Astrocyte of the cerebellum (primary cell): ENCODE measurements around the gene PRKCA.
"Not testable (repeated sequence)": the region's sequence is repeated elsewhere in the genome, so short reads cannot be mapped to it uniquely, and the experiment has no call there.

Experiments
- DNase-seq: peaks from one replicate; pipeline ENCODE4 v3.0.0-alpha.2; 2011; ENCODE audit warnings: low read depth
- H3K4me3 ChIP-seq: 2 replicates; pipeline ENCODE4 v1.5.1; 2011; ENCODE audit warnings: mild to moderate bottlenecking, low read depth, low read length, moderate library complexity
- CTCF ChIP-seq: IDR thresholded peaks from 2 replicates; pipeline ENCODE4 v1.5.1; 2012; ENCODE audit warnings: low read length, low read depth, moderate library complexity, mild to moderate bottlenecking; ENCODE audit errors: missing control alignments
- in situ Hi-C: cut with HindIII; loops from 2 replicates; pipeline ENCODE4 v1.10.0; 2017; ENCODE audit warnings: low sequenced_read_pairs

PRKCA gene

DNA sequence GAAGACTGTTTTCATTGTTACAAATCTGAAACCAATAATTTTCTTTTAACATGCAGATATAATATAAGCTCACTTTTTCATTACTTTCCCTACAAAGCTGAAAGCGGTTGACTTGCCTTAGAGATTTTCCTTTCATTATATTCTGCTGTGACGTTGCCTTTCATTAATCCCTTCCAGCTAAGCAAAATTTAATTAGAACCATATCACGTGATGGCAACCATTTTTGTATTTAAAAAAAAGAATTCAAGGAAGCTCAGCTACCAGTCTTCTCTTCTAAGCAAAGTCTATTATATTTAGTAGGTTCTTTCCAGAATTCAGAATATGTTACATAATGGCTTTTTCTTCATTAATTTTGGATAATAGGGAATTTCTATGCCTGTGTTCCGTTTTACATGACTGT, 186.5 kb downstream of the PRKCA start:
- in situ Hi-C loops, result no loop called here

GRCh38 chr17:66489576-66489975, 187.2 kb downstream of the PRKCA start:
- H3K4me3 ChIP-seq, in situ Hi-C loops, DNase-seq: not testable (repeated sequence)

More for the DNA sequence above, 186.5 kb downstream of the PRKCA start:
- no peak for DNase-seq
- no peak for TF ChIP-seq CTCF
- no peak overlapping the region for H3K4me3 ChIP-seq

- TF ChIP-seq CTCF, result no peak
- in situ Hi-C loops, result no loop called here
- no peak for DNase-seq
- no peak overlapping the region for H3K4me3 ChIP-seq
These were observed 188.8 kb downstream of the PRKCA start for GRCh38 chr17:66491213-66491612.

DNA sequence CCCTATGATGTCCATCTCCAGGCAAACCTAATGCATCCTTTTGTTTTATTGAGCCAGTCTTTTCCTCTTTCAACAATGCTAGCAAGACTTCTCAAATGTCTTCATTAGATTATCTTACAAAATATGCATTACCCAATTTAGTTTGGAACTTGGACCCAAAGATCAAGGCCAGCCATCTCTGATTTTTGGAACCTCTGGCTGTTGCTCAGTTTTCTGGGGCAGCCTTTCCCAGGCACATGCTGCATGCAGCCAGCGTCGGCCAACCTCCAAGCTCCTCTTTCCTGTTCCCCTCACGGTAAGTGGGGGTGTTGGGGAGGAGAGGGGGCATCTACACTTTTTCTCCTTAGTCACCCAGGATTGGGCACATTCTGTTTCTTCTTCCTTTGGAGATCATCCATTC, 189.3 kb downstream of the PRKCA start:
- DNase-seq, result no peak
- H3K4me3 ChIP-seq, result no peak overlapping the region
- no peak for TF ChIP-seq CTCF
- in situ Hi-C loops, result no loop called here

- no peak for DNase-seq
- no peak for TF ChIP-seq CTCF
- H3K4me3 ChIP-seq, result no peak overlapping the region
- in situ Hi-C loops, result no loop called here
These were observed 189.7 kb downstream of the PRKCA start for GRCh38 chr17:66492080-66492479.

GRCh38 chr17:66492561-66493005, 190.2 kb downstream of the PRKCA start:
- TF ChIP-seq CTCF, result no peak
- DNase-seq, result no peak
- in situ Hi-C loops, result no loop called here
- no peak overlapping the region for H3K4me3 ChIP-seq

GRCh38 chr17:66493283-66494019, 191.0 kb downstream of the PRKCA start:
- no peak for TF ChIP-seq CTCF
- in situ Hi-C loops, result no loop called here
- DNase-seq, result no peak
- no peak overlapping the region for H3K4me3 ChIP-seq
